ENCODE measurements around the gene GBX1. TPM values are rescaled to one million over a fixed set of nuclear protein-coding genes. Genes with fewer than 3 reads are reported as not detected.

GBX1 gene
- total RNA-seq, 2 experiments from 2014 or later: not detected

DNA sequence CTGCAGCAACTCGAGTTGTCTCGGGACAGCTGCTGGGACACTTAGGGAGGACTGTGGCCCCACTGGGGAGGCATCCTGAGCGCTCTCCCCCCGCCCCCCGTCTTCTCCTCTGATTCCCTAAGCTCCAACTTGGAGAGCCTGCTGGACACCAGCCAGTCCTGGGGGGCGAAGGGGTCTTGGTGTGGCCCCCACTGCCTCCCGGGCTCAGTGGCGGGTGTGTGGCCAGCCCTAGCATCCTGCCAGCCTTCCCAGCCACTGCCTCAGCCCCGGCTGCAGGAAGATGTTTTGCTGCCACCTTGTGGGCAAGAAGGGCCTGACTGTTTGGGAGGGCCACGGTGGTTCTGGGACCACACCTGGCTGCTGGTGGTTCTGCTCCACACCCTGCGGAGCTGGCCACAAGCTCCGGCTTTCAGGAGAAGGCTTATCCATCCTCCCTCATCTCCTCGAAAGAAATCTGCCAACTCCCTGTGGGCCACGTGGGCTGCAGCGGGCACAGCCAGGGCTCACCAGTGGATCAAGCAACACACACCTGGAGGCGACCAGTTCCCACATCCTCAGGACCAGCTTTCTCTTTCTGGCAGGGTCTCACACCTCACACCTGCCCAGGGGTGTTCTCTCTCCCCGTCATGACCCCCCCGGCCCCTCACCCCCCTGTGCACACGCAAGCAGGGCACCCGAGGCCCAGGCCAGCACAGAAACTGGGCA, 56.4 kb downstream of the GBX1 start:
- peak; percentile 83 for DNase-seq
- intact Hi-C loops (cut with micrococcal nuclease): loop anchor here (1.0 to 5.0 kb wide), 4 partner anchors 20 to 214 kb away; partner anchors contain the start of gene ABCB8
- CTCF ChIA-PET: interaction anchor here (0.5 to 7.7 kb wide), 32 partner anchors 9 to 222 kb away, joined by 3 to 44 read pairs (median 4); partner anchors contain the start of genes ABCB8, AGAP3, FASTK and TMUB1
- Mint-ChIP-seq H3K9me3 (no peaks in the 10 kb centered on the region), H3K27me3 (peaks cover 5% of the 10 kb centered on the region), H3K27ac (no peak overlapping the region), H3K4me3 (no peak overlapping the region), H3K4me1 (ENCODE audit: low read depth) (peaks cover 4% of the 10 kb centered on the region), H3K36me3 (no peaks in the 10 kb centered on the region)
- POLR2A ChIA-PET: no interaction called here

DNA sequence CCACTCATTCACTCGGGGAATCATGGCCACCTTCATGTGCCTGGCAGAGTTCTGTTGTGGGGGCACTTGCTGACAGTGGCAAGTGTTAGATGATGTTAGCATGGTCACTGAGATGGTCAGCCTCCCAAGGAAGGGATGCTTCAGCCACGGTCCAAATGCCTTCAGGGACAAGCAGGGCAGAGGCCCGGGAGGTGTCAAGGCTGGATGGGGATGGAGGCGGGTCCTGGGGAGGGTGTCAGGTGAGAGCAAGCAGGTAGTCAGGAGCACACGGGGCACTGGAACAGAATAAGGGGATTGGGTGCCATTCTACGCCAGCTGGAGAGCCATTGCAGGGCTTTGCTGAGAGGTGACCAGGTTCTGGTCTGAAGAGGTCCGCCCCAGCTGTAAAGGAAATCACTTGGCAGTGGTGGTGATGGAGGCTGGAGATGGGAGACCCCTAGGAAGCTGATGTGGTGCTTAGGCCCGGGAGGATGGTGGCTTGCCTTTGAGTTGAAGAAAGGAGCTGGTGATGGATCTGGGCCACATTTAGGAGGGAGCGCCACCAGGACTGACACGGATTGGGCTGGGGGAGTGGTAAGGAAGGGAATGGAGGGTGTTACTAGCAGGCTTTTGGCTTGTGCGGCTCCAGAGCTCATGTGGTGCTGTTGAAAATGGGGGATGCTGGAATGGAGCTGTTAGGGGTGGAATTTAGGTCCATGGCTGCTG, 57.1 kb downstream of the GBX1 start:
- no peaks in the 10 kb centered on the region for H3K9me3 Mint-ChIP-seq
- no peak for DNase-seq
- H3K36me3 Mint-ChIP-seq: no peaks in the 10 kb centered on the region
- H3K27ac Mint-ChIP-seq: no peak overlapping the region
- no peak overlapping the region for H3K4me3 Mint-ChIP-seq
- POLR2A ChIA-PET: no interaction called here
- H3K4me1 Mint-ChIP-seq (ENCODE audit: low read depth): no peaks in the 10 kb centered on the region
- intact Hi-C loops (cut with micrococcal nuclease): loop anchor here (2.0 to 5.0 kb wide), 3 partner anchors 82 to 213 kb away; partner anchors contain the start of gene ABCB8
- CTCF ChIA-PET: interaction anchor here (0.5 to 7.7 kb wide), 28 partner anchors 9 to 505 kb away, joined by 3 to 44 read pairs (median 6); partner anchors contain the start of genes ABCB8, AGAP3, FASTK and TMUB1
- peaks cover 5% of the 10 kb centered on the region for H3K27me3 Mint-ChIP-seq

DNA sequence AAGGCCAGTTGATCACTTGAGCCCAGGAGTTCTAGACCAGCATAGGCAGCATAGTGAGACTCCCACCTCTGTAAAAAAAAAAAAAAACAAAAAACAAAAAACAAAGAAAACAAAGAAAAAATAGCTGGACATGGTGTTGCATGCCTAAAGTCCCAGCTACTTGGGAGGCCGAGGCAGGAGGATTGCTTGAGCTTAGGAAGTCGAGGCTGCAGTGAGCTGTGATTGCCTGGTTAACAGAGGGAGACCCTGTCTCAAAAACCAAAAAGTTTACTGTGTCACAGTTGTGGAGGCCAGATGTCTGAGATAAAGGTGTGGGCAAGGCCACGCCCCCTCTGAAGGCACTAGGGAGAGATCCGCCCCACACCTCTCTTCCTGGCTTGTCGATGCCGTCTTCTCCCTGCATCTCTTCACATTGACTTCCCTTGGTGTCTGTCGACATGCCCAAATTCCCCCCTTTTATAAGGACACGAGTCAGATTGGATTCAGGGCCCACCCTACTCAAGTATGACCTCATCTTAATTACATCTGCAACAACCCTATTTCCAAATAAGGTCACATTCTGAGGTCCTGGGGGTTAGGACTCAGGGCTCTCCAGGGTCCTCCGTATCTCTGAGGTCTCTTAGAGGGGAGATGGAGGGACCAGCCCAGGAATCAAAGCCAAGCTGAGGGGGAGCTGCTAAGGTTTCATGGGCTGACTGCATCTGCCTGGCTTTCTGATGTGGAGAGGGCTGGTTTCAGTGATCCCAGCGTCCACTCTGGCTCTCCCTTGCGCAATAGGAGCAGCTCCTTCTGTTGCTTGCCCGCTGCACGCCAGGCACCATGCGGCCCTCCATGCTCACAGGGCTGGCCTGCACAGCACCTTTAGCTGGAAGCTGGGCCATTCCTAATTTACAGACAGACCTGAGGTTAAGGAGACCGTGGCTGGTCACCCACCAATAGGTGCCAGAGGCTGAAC, 58.1 kb downstream of the GBX1 start:
- H3K27ac Mint-ChIP-seq: no peak overlapping the region
- H3K4me3 Mint-ChIP-seq: no peak overlapping the region
- peaks cover 5% of the 10 kb centered on the region for H3K27me3 Mint-ChIP-seq
- ChIA-PET POLR2A (no interaction called here), CTCF (interaction anchor here (0.8 to 7.7 kb wide), 14 partner anchors 14 to 211 kb away, joined by 3 to 44 read pairs (median 9); partner anchors contain the start of genes ABCB8, AGAP3, FASTK and TMUB1)
- no peaks in the 10 kb centered on the region for H3K36me3 Mint-ChIP-seq
- no peaks in the 10 kb centered on the region for H3K4me1 Mint-ChIP-seq (ENCODE audit: low read depth)
- no peak for DNase-seq
- H3K9me3 Mint-ChIP-seq: no peaks in the 10 kb centered on the region
- intact Hi-C loops (cut with micrococcal nuclease): loop anchor here (2.0 to 5.0 kb wide), 3 partner anchors 81 to 212 kb away; partner anchors contain the start of gene ABCB8

DNA sequence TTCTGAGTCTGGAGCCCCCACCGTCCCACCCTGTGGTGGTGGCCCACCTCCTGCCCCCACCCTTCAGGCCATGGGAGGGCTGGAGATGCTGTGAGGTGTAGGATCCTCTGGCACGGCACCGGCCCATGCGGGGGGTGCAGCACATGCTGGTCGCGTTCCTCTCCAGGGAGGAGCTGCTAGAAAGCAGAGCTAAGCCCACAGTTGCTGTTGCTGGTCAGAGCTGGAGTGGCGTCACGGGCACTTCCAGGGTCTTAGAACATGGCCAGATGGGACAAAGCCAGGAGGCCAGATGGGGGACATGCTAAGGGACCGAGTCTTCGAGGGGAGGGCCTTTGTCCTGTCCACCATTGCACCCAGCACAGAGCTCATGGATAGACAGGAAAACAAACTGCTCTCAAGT, 59.6 kb downstream of the GBX1 start:
- POLR2A ChIA-PET: no interaction called here
- H3K36me3 Mint-ChIP-seq: no peaks in the 10 kb centered on the region
- no peak overlapping the region for H3K4me3 Mint-ChIP-seq
- H3K9me3 Mint-ChIP-seq: no peaks in the 10 kb centered on the region
- no peaks in the 10 kb centered on the region for H3K4me1 Mint-ChIP-seq (ENCODE audit: low read depth)
- H3K27me3 Mint-ChIP-seq: peaks cover 1% of the 10 kb centered on the region
- no peak overlapping the region for H3K27ac Mint-ChIP-seq
- no peak for DNase-seq
- intact Hi-C loops (cut with micrococcal nuclease): no loop called here
- CTCF ChIA-PET: interaction anchor here (1.1 to 7.7 kb wide), 4 partner anchors 13 to 144 kb away, joined by 3 to 44 read pairs (median 5); no protein-coding TSS in a partner anchor

DNA sequence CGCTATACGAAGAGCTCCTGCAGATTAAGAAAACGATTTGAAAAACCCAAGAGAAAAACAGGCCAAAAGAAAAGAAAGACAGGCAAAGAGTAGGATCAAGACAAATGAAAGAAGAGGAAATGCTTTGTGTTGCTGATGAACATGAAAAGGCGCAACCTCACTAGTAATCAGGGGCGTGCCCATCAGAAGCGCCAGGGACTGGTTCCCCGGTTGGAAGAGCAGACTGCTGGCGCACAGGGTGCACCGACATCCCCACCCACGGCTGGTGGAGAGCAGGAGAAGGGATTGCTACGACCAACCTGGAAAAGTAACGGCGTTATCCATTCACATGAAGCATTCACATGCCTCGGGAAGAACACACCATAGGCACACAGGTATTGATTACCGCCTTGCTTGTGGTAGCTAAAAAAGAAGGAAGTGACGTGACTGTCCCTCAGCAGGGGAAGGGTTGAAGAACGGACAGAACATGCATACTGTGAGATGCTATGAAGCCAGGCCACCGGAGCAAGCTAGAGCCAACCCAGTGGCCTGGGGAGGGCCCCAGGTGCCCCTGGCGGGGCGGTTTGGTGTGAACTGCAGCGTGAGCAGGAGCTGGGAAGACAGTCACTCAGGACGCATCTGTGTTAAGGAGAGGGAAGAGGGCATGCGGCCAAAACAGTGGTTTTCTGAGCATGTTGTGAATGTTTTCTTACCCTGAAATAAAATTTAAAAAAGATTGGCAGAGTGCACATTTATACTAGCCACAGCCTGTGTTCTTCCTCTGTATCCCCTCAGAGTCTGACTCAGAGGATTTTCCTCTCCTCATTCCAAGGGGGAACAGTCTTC, 62.9 kb downstream of the GBX1 start:
- intact Hi-C loops (cut with micrococcal nuclease): no loop called here
- ChIA-PET POLR2A (no interaction called here), CTCF (interaction anchor here (0.8 to 1.0 kb wide), 2 partner anchors 44 to 47 kb away, joined by 3 to 4 read pairs; no protein-coding TSS in a partner anchor)
- no peak for DNase-seq
- no peak overlapping the region for H3K27ac Mint-ChIP-seq
- H3K36me3 Mint-ChIP-seq: no peaks in the 10 kb centered on the region
- no peaks in the 10 kb centered on the region for H3K9me3 Mint-ChIP-seq
- H3K4me3 Mint-ChIP-seq: no peak overlapping the region
- H3K27me3 Mint-ChIP-seq: no peaks in the 10 kb centered on the region
- H3K4me1 Mint-ChIP-seq (ENCODE audit: low read depth): no peaks in the 10 kb centered on the region

DNA sequence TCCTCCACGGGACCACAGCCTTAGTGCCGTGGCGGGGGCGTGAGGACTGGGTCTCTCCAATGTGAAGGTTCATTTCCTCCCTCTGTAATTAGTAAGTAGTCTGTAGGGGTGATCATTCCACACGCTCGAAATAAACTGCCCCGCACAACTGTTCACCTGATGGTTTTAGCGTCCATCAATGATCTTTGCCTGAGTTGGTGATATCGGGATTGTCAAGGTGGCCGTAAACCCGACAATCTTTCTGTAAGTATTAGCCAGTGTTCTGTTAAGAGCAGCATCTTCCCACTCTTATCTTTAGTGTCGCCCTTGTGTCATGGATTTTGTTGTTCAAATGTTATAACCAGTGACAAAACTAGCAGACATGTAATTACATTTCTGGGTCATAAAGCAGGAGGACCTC, 63.5 kb downstream of the GBX1 start:
- ChIA-PET CTCF (no interaction called here), POLR2A (no interaction called here)
- no peak for DNase-seq
- Mint-ChIP-seq H3K9me3 (no peaks in the 10 kb centered on the region), H3K27ac (no peak overlapping the region), H3K27me3 (no peaks in the 10 kb centered on the region), H3K36me3 (no peaks in the 10 kb centered on the region), H3K4me3 (no peak overlapping the region), H3K4me1 (ENCODE audit: low read depth) (no peaks in the 10 kb centered on the region)
- intact Hi-C loops (cut with micrococcal nuclease): no loop called here

DNA sequence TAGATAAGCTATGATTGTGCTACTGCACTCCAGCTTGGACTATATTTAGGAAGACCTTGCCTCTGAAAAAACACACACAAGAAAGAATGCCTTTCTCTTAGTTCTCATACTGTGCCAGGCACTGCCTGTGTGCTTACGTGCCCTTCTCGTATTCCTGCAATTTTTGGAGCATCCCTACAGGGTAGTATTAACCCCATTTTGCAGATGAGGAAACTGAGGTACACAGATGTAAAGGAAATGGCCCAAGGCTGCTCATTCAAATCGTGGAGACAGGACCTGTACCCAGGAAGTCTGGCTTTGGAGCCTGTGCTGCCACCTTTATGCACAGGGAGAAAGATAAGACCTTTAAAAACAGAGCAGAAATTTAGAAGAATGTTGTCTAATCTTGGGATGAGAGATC, 64.5 kb downstream of the GBX1 start:
- Mint-ChIP-seq H3K27me3 (no peaks in the 10 kb centered on the region), H3K4me1 (ENCODE audit: low read depth) (no peaks in the 10 kb centered on the region), H3K4me3 (no peak overlapping the region), H3K9me3 (no peaks in the 10 kb centered on the region), H3K36me3 (no peaks in the 10 kb centered on the region), H3K27ac (no peak overlapping the region)
- ChIA-PET POLR2A (no interaction called here), CTCF (no interaction called here)
- no peak for DNase-seq
- intact Hi-C loops (cut with micrococcal nuclease): no loop called here

DNA sequence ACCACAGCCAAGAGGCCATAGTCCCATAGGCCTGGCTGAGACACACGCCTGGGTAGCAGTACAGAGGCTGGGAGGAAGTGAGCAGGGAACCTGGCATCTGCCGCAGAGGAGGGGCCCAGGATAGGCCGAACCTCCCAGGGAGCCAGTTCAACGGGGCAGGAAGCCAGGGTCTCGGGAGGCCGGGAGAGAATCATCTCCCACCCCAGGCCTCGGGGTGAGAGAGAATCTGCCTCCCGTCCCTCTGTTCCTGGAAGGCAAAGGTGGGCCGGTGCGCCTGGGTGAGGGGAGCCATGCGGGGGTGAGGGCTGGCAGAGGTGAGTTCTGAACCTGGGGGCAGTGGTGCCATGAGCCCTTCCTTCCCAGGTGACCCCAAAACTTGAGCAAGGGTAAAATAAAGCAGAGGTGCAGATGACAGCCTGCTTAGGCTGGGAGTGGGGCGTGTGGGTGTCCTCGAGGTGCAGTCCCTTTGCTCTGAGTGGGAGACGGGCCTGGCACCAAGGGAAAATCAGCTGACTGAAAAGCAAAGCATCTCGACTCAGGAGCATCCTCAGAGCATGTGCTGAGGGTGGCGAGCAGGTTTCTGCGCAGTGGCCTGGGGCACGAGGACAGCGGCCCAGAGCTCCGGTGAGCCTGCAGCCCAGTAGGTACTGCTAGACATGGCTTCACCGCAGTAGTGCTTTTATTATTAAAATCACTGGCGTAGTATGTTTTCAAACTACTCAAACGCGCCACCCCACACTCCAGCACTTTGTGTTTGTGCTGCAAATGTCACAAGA, 65.7 kb downstream of the GBX1 start:
- intact Hi-C loops (cut with micrococcal nuclease): no loop called here

DNA sequence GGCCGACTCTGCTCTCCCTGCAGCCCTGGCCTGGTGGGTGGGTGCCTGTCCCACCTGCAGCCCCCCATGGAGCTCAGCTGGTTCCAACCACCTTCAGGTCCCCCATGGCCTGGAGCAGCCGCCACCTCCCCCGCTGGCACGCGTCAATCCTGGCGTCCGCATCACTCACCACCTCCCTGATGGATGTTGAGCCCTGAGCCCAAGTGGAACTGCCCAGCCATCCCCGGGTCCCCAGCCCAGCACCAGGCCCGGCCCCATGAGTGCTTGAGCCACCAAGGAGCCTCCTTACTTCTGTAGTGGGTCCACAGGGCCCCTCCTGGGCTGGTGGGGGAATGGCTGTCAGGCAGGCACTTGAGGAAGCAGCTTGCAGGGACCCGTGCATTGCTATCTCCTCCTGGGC, 66.6 kb downstream of the GBX1 start:
- intact Hi-C loops (cut with micrococcal nuclease): no loop called here
- Mint-ChIP-seq H3K27me3 (no peaks in the 10 kb centered on the region), H3K36me3 (no peaks in the 10 kb centered on the region), H3K4me1 (ENCODE audit: low read depth) (peaks cover 3% of the 10 kb centered on the region), H3K9me3 (no peaks in the 10 kb centered on the region), H3K4me3 (no peak overlapping the region), H3K27ac (no peak overlapping the region)
- POLR2A ChIA-PET: no interaction called here
- no peak for DNase-seq
- CTCF ChIA-PET: interaction anchor here (1.3 kb wide), 1 partner anchor 10 kb away, joined by 4 read pairs; no protein-coding TSS in a partner anchor

More for the DNA sequence above, 65.7 kb downstream of the GBX1 start:
- POLR2A ChIA-PET: no interaction called here
- Mint-ChIP-seq H3K9me3 (no peaks in the 10 kb centered on the region), H3K4me1 (ENCODE audit: low read depth) (no peaks in the 10 kb centered on the region), H3K4me3 (no peak overlapping the region), H3K36me3 (no peaks in the 10 kb centered on the region), H3K27ac (no peak overlapping the region), H3K27me3 (no peaks in the 10 kb centered on the region)
- CTCF ChIA-PET: interaction anchor here (0.8 to 1.3 kb wide), 2 partner anchors 9 to 22 kb away, joined by 3 to 4 read pairs; no protein-coding TSS in a partner anchor
- no peak for DNase-seq

DNA sequence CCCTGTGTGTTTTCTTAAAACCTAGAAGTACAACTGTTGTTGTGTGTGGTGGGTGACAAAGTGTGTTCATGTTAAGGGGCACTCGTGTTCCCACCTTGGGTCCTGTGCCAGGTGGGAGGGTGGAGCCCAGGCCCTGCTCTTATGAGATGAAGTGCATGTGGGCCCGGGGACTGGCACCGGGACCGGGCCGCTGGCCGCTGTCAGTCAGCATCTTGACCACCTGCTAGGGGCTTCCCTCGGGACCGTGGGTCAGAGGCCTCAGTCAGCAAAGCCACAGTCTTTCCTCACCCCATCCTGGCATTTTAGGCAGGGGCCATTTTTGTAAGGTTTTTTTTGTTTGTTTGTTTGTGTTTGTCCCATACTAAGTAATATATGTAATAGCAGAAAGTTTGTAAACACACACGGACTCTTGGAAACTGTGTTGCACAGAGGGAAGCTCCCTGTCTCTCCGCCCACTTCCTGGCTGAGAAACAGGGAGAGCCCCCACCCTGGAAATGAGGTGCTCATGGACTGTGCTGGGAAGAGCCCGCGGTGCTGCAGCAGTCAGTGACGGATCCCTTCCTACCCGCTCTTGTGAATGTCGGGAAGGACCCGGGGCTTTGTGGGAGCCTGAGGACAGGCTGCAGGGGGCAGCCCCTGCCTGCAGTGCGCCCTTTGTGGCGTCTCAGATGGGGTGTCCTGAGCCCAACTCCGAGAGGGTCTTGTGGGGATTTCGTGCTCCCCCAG, 67.8 kb downstream of the GBX1 start:
- intact Hi-C loops (cut with micrococcal nuclease): no loop called here
- no peak overlapping the region for H3K27ac Mint-ChIP-seq
- no peaks in the 10 kb centered on the region for H3K9me3 Mint-ChIP-seq
- H3K27me3 Mint-ChIP-seq: no peaks in the 10 kb centered on the region
- POLR2A ChIA-PET: no interaction called here
- no peaks in the 10 kb centered on the region for H3K36me3 Mint-ChIP-seq
- peaks cover 5% of the 10 kb centered on the region for H3K4me1 Mint-ChIP-seq (ENCODE audit: low read depth)
- CTCF ChIA-PET: interaction anchor here (0.7 kb wide), 1 partner anchor 11 kb away, joined by 3 read pairs; no protein-coding TSS in a partner anchor
- H3K4me3 Mint-ChIP-seq: no peak overlapping the region
- no peak for DNase-seq
